ENCODE results near the gene TANK.

GRCh38 chr2:161133366-161133765 lies 26.9 kb upstream of the TANK start:
- TF ChIP-seq CTCF (conservative IDR thresholded peaks at IDR 0.05; ENCODE audit: low read depth in 2 of 2) (no peak), JUNB (IDR thresholded peaks at IDR 0.05; ENCODE audit: unreplicated experiment) (no peak), EZH2phosphoT487 (IDR thresholded peaks at IDR 0.05; ENCODE audit: unreplicated experiment) (no peak), REST (IDR thresholded peaks at IDR 0.05; ENCODE audit: unreplicated experiment) (no peak), EZH2 (IDR thresholded peaks at IDR 0.05; ENCODE audit: low read depth, unreplicated experiment) (no peak), POLR2AphosphoS5 (IDR thresholded peaks at IDR 0.05; ENCODE audit: low read depth) (no peak), ZNF462 (CRISPR knock-in tag; IDR thresholded peaks at IDR 0.05) (no peak), CREB1 (CRISPR knock-in tag; IDR thresholded peaks at IDR 0.05; ENCODE audit: low read depth) (no peak), ETS1 (IDR thresholded peaks at IDR 0.05) (no peak), ZNF331 (CRISPR knock-in tag; IDR thresholded peaks at IDR 0.05; ENCODE audit: low read depth) (no peak), ZNF114 (CRISPR knock-in tag; IDR thresholded peaks at IDR 0.05) (no peak), NANOG (IDR thresholded peaks at IDR 0.05; ENCODE audit: borderline replicate concordance) (no peak), STAT1 (IDR thresholded peaks at IDR 0.05; ENCODE audit: unreplicated experiment) (no peak)
